Keratinocyte (primary cell): Measurements from ENCODE around the gene FMN1.
"Not testable (repeated sequence)": the region's sequence is repeated elsewhere in the genome, so short reads cannot be mapped to it uniquely, and the experiment has no call there.

Source experiments
- CTCF ChIP-seq, 3 experiments: IDR thresholded peaks in 1 of 3; conservative IDR thresholded peaks in 1 of 3; optimal IDR thresholded peaks in 1 of 3; 2 replicates in 2 of 3; 3 replicates in 1 of 3; pipeline versions ENCODE3 to v1.5.1; 2011; ENCODE audit warnings: low read length in 3 of 3, mild to moderate bottlenecking in 3 of 3, moderate library complexity in 2 of 3, control low read depth in 1 of 3, inconsistent platforms in 1 of 3; ENCODE audit not compliant: insufficient read depth in 2 of 3; ENCODE audit errors: extremely low read depth in 1 of 3
- EZH2 ChIP-seq: IDR thresholded peaks from one replicate; pipeline ENCODE4 v1.6.1; 2012; ENCODE audit warnings: inconsistent platforms, mild to moderate bottlenecking, low read length, moderate library complexity

GRCh38 chr15:32950051-32950450 lies 244.5 kb downstream of the FMN1 start:
- TF ChIP-seq CTCF (optimal IDR thresholded peaks at IDR 0.05 in 1 of 3, IDR thresholded peaks at IDR 0.05 in 1 of 3, conservative IDR thresholded peaks at IDR 0.05 in 1 of 3; ENCODE audit: extremely low read depth in 1 of 3, insufficient read depth in 2 of 3, low read length in 3 of 3); EZH2: not testable (repeated sequence)
